WERI-Rb-1 (cell line): ENCODE data around the gene ERVFRD-1.

Experiments used
- DNase-seq: peaks from one replicate; pipeline ENCODE4 v3.0.0-alpha.2; 2020
- H3K27ac ChIP-seq: fragments of 250-450 bp; sonication (Bioruptor Pico); 2 replicates; pipeline ENCODE4 v1.5.1; 2020; ENCODE audit warnings: mild to moderate bottlenecking, moderate library complexity
- H3K27me3 ChIP-seq: fragments of 250-450 bp; sonication (Bioruptor Pico); 2 replicates; pipeline ENCODE4 v1.5.1; 2021; ENCODE audit warnings: mild to moderate bottlenecking, low read depth, moderate library complexity; ENCODE audit not compliant: insufficient read depth, severe bottlenecking
- H3K36me3 ChIP-seq: fragments of 250-450 bp; sonication (Bioruptor Pico); 2 replicates; pipeline ENCODE4 v1.5.1; 2020; ENCODE audit warnings: mild to moderate bottlenecking, moderate library complexity
- H3K4me3 ChIP-seq: 2 replicates; pipeline ENCODE4 v1.5.1; 2011; ENCODE audit warnings: low read depth, mild to moderate bottlenecking, control low read depth, low read length
- H3K9me3 ChIP-seq: fragments of 250-450 bp; sonication (Bioruptor Pico); 2 replicates; pipeline ENCODE4 v1.5.1; 2021; ENCODE audit warnings: mild to moderate bottlenecking, moderate library complexity; ENCODE audit not compliant: severe bottlenecking
- TF ChIP-seq, protein P1 (sequence below): IDR thresholded peaks from 2 replicates; pipeline ENCODE4 v1.5.1; 2011; ENCODE audit warnings: low read depth, mild to moderate bottlenecking, control low read depth, inconsistent platforms, low read length

The ERVFRD-1 gene

GRCh38 chr6:11133281-11133680, 21.8 kb upstream of the ERVFRD-1 start:
- peaks cover 28% of the 10 kb centered on the region for H3K36me3 ChIP-seq
- no peak overlapping the region for H3K4me3 ChIP-seq
- no peaks in the 10 kb centered on the region for H3K27me3 ChIP-seq
- no peak overlapping the region for H3K27ac ChIP-seq
- no peaks in the 10 kb centered on the region for H3K9me3 ChIP-seq
- TF ChIP-seq, protein P1, sequence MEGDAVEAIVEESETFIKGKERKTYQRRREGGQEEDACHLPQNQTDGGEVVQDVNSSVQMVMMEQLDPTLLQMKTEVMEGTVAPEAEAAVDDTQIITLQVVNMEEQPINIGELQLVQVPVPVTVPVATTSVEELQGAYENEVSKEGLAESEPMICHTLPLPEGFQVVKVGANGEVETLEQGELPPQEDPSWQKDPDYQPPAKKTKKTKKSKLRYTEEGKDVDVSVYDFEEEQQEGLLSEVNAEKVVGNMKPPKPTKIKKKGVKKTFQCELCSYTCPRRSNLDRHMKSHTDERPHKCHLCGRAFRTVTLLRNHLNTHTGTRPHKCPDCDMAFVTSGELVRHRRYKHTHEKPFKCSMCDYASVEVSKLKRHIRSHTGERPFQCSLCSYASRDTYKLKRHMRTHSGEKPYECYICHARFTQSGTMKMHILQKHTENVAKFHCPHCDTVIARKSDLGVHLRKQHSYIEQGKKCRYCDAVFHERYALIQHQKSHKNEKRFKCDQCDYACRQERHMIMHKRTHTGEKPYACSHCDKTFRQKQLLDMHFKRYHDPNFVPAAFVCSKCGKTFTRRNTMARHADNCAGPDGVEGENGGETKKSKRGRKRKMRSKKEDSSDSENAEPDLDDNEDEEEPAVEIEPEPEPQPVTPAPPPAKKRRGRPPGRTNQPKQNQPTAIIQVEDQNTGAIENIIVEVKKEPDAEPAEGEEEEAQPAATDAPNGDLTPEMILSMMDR = no peak
- DNase-seq = no peak

GRCh38 chr6:11132194-11132888, 20.8 kb upstream of the ERVFRD-1 start:
- H3K27ac ChIP-seq = no peak overlapping the region
- H3K27me3 ChIP-seq = no peaks in the 10 kb centered on the region
- no peak overlapping the region for H3K4me3 ChIP-seq
- peaks cover 34% of the 10 kb centered on the region for H3K36me3 ChIP-seq
- DNase-seq = no peak
- H3K9me3 ChIP-seq = no peaks in the 10 kb centered on the region
- TF ChIP-seq, protein P1 = no peak

GRCh38 chr6:11130605-11131004, 19.1 kb upstream of the ERVFRD-1 start:
- Histone ChIP-seq H3K27ac (no peak overlapping the region), H3K9me3 (no peaks in the 10 kb centered on the region), H3K4me3 (no peak overlapping the region), H3K36me3 (peaks cover 37% of the 10 kb centered on the region), H3K27me3 (no peaks in the 10 kb centered on the region)
- DNase-seq = no peak
- TF ChIP-seq, protein P1 = no peak

DNA sequence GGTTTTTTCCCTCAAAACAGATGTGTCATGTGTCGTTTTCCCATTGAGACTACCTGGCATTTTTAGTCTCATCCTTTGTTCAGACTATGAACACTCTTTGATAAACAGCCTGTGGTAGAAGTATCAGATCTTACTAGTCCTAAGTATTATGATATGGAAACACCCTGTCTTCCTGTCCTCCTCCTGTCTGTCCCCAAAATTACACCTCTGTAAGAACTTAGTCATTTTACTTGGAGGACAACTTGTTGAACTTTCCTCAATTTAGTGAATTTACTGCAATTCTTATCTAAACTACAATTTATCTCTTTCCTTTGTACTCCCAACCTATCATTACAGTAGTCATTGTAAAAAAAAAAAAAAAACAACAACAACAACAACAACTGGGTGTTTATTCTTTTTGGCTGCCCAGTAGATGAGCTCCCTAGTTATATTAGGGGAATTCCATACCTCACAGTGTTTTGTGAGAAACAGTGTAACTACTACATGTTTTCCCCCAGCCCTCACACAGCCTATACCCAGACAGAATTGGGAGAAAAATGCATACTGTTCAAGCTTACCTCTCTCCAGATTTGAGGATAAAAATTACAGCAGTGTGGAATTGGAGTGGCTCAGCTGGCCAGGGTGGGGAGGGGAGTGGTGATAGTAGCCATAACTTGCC, 18.5 kb upstream of the ERVFRD-1 start:
- Histone ChIP-seq H3K27me3 (no peaks in the 10 kb centered on the region), H3K27ac (no peak overlapping the region), H3K36me3 (peaks cover 34% of the 10 kb centered on the region), H3K4me3 (no peak overlapping the region), H3K9me3 (no peaks in the 10 kb centered on the region)
- DNase-seq = no peak
- TF ChIP-seq, protein P1 = no peak

GRCh38 chr6:11128608-11129007, 17.1 kb upstream of the ERVFRD-1 start:
- Histone ChIP-seq H3K27ac (no peak overlapping the region), H3K9me3 (no peaks in the 10 kb centered on the region), H3K27me3 (no peaks in the 10 kb centered on the region), H3K36me3 (peaks cover 28% of the 10 kb centered on the region), H3K4me3 (no peak overlapping the region)
- TF ChIP-seq, protein P1 = no peak
- DNase-seq = no peak
